Medulla oblongata (tissue), 1 donor: Measurements from ENCODE around the gene PHACTR3.
A peak's percentile ranks its signal among the peaks of the same experiment; 100 is the strongest.

ENCODE experiments used
- DNase-seq: peaks from one replicate; pipeline ENCODE4 v3.0.0-alpha.2; 2015; ENCODE audit errors: extremely low spot score

The PHACTR3 gene

GRCh38 chr20:59574308-59574707, 30.0 kb upstream of the PHACTR3 start:
- no peak for DNase-seq

DNA sequence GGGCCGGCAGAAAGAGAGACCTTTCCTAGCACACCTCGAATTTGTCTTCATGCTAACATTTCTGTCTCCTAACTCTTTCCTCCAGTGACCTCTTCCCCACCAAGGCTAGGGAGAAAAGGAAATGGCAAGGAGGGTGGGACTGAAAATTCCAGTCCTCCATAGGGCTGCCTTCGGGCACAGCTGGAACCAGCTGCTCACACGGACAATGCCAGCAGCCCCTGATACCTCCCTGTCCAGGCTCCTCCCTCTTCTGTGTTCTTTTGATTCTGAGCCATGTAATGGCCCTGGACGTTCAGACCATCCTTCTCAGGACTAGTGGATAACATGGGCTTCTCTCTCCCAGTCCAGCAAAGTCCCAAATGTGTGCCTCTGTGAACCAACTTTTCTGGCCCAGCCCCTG, 29.1 kb upstream of the PHACTR3 start:
- DNase-seq = no peak

DNA sequence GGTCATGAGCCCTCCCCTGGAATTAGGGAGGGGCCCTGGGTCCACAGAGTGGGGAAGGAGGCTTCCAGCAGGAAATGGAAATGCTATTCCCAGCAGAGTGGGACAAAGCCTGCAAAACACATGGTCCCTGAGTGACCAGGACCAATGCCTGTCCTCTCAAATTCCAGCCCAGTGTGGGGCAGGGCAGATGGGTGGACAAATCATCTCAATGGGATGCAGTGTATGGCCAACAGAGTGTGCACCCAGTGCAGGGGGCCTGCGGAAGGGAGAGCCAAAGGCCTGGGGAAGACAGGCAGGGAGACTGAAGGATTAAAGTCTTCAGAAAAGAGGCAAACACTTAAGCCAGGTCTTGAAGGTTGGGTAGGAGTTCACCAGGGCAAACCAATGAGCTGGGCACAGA, 28.7 kb upstream of the PHACTR3 start:
- DNase-seq = no peak

DNA sequence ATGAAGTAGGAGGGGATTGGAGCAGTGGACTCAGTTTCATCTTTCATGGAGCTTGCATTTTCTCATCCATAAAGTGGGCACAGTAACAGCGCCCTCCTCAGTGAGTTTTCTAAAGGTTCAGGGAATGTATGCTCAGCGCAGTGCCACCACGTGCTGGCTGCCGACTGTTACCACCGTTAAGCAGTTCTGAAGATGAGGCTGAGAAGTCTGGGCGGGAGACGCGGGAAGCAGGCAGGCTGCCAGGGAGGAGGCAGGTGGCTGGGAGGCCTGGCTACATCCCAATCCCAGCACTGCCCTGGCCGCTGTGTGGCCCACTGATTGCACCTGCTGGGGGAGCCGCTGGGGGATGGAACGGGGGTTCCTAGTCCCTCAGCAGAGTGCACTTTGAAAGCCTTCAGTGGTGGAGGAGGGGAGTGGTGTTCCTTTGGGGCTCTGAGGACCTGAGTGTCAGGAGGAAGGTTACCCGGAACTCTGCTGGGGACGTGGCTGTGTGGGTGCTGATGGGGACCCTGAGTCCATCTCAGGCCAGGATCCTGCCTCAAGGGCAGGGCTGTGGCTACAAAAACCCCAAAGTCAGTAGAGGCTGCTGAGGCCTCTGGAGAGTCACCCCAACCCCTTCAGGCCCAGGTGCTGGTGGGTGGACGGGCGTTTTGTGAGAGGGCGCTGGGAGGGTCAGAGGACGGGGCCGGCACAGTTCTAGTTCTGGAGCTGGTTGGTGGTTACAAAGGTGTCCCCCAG, 28.0 kb upstream of the PHACTR3 start:
- no peak for DNase-seq

- no peak for DNase-seq
Measured at GRCh38 chr20:59577037-59577808, 27.1 kb upstream of the PHACTR3 start.

GRCh38 chr20:59577809-59578435, 26.4 kb upstream of the PHACTR3 start:
- DNase-seq = no peak

GRCh38 chr20:59578436-59579403, 25.6 kb upstream of the PHACTR3 start:
- DNase-seq = no peak

GRCh38 chr20:59579404-59580145, 24.8 kb upstream of the PHACTR3 start:
- DNase-seq = no peak

DNA sequence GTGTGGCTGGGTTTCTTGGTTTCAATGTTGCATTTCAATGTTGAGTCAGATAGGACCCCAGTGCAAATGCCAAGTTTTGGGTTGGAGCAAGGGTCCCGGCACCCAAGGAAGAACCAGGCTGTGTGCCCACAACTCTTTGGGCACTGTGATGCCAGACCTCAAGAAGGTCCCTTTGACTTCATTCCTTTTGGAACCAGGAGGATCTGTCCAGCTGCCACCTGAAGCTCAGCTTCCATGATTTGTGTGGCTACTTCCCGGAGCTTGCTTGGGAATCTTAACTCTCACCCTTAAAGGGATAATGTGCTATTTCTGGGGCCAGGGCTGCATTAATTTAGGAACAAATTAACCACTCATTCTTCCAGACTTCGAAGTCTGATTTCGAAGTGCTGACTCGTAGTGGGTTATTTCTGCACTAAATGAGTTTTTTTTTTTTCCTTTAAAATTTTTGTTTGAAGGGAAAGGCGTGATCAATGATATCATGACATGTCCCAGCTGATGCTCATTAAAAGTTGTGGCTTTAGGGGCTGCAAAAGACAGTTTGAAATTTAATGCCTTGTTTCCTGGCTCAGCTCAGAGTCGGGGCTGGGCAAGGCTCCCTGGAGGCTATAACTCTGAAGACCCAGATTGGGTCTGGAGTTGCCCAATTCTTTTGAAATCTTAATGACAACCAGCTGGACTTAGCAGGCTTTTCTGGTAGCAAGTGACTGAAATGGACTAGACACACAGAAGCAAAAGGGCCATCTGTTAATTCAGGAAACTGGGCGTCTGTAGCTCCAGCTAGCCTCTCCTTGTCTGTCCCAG, 24.0 kb upstream of the PHACTR3 start:
- DNase-seq = no peak

DNA sequence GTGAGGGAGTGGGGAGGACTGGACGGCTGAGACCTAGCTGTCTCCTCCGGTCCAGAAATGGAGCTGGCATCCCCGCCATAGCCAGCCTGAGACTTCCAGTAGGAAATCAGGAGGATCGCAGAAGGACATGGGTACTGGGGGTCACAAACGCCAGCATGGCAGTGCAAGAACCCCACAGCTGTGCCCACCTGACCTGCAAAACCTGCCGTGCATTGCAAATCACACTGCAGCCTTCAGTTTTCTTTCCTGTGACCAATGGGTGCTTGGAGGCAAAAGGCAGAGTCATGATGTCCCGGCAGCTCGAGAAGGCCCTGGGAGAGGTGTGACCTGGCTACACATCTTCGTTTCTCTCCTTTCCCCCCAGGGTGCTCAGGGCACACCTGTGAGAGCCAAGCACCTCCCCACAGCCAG, 23.3 kb upstream of the PHACTR3 start:
- no peak for DNase-seq

DNA sequence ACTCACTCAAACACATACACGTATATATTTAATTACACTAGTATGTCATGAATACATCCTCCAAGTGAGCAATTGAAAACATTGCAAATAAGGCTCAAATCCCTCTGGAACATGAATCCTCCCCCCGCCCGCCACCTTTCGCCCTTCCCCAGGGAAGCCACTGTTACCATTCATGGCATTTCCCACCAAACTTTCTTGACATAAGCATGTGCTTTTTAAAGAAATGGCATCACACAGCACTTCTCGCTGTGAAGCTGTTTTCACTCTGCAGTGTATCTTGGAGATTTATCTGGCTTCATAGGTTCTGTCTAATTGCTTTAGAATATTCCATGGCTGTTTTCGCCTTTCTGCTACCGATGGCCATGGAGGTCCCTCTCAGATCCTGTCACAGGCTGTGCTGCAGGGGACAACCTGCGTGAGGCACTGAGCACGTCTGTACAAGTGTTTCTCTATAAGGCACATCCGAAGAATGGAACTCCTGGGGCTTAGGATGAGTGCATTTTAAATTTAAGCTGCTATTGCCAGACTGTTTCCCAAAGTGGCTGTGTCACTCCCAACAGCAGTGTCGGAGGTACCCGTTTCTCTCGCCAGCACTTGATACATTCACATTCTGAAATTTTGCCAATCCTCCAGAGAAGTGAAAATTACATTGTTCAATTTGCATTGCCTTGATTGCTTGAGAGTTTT, 22.2 kb upstream of the PHACTR3 start:
- DNase-seq = no peak

GRCh38 chr20:59583428-59584277, 20.7 kb upstream of the PHACTR3 start:
- peak; percentile 72 for DNase-seq

DNA sequence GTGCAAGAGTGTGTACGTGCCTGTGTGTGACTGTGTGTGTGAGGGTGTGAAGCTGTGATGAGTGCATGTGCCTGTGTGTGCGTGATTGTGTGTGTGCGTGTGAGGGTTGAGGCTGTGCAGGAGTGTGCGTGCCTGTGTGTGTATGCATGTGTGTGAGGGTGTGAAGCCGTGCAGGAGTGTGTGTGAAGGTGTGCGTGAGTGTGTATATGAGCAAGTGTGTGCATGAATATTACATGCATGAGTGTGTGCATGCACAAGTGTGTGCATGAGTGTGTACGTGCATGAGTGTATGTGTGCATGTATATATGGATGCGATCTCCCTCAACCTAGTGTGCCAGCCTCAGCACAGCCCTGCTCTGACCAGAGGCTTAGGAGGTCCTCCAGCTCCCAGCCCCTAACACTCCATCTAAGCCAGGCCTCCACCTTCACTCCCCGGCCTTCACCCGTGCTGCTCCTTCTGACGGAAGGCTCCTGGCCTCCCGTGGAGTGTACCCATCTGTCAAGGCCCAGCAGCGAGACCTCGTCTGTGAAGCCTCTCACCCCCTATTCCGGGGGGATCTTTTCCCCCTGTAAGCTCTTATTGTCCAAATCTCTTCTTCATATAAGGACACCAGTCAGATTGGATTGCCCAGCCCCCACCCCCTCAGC, 19.9 kb upstream of the PHACTR3 start:
- DNase-seq = no peak

GRCh38 chr20:59585714-59586409, 18.5 kb upstream of the PHACTR3 start:
- DNase-seq = no peak

DNA sequence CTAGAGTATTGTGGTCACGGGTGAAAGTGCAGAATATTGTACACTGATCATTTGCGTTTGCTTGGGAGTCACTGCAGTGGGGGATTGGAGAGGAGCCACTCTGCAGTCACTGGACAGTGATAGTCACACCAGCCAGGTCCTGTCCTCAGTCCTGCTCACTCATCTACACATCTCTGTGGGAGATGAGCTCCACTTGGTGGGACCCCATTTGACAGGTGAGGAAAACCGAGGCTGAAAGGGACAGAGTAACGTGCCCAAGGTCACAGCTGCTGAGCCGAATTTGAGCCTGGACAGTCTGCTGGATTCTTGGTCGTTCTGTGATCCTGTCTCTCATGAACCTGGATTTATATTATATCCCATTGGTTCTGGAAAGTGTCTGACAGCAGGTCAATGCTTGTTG, 17.7 kb upstream of the PHACTR3 start:
- DNase-seq = no peak

DNA sequence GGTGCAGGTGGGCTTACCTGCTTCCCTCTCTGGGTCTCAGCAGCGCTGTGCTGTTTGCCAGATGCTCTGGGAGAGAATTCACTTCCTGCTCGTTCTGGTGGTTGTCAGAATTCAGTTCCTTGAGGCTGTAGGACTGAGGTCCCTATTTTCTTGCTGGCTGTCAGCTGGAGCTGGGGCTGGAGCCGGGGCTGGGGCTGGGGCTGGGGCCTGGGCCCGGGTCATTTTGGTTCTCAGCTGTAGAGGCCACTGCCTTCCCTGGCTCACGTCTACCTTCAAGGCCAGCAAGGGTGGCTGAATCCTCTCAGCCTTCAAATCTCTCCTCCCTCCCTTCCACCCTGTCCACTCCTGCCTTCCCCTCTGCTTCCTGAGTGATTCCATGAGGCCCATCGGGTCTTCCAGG, 16.8 kb upstream of the PHACTR3 start:
- no peak for DNase-seq

- no peak for DNase-seq
Measured at GRCh38 chr20:59588236-59588855, 16.0 kb upstream of the PHACTR3 start.
